ENCODE measurements around the gene EVI5.

- TF ChIP-seq CTCF (IDR thresholded peaks at IDR 0.05) (no peak), JUN (IDR thresholded peaks at IDR 0.05) (no peak), MYC (IDR thresholded peaks at IDR 0.05; ENCODE audit: borderline replicate concordance, low read length) (no peak), USF2 (IDR thresholded peaks at IDR 0.05) (no peak), EP300 (IDR thresholded peaks at IDR 0.05) (no peak), HES2 (IDR thresholded peaks at IDR 0.05) (no peak), POLR2A (IDR thresholded peaks at IDR 0.05; ENCODE audit: low read length) (no peak), REST (IDR thresholded peaks at IDR 0.05) (no peak)
Measured at GRCh38 chr1:92571578-92571977, 213.3 kb downstream of the EVI5 start.
